Gastrocnemius medialis (tissue), 4 donors: ENCODE measurements around the gene WFS1. TPM values are rescaled to one million over a fixed set of nuclear protein-coding genes. Genes with fewer than 3 reads are reported as not detected.

Experiments
- ATAC-seq, 2 donors: fragments of 150-250 bp; one replicate each; pipeline ENCODE4 v1.9.1; 2016
- DNase-seq, 2 donors: peaks; one replicate each; pipeline ENCODE4 v3.0.0-alpha.2; 2019
- H3K27ac ChIP-seq, 4 donors: fragments of 200-600 bp; sonication (generic); 1 replicate in 1 of 4; 2 replicates in 3 of 4; pipeline ENCODE4 v1.5.1; 2016 to 2018; ENCODE audit warnings: mild to moderate bottlenecking in 2 of 4, moderate library complexity in 1 of 4
- H3K27me3 ChIP-seq, 3 donors: fragments of 200-600 bp; sonication (generic) in 2 of 3; 1 replicate in 1 of 3; 2 replicates in 2 of 3; pipeline versions ENCODE4 v1.5.1 to v1.6.0; 2016 to 2019; ENCODE audit warnings: mild to moderate bottlenecking in 1 of 3, moderate library complexity in 1 of 3
- H3K36me3 ChIP-seq, 2 donors: fragments of 200-600 bp; sonication (generic) in 1 of 2; one replicate each; pipeline ENCODE4 v1.5.1; 2017 to 2018
- H3K4me1 ChIP-seq, 2 donors: fragments of 200-600 bp; sonication (generic) in 1 of 2; one replicate each; pipeline ENCODE4 v1.5.1; 2016 to 2017; ENCODE audit warnings: mild to moderate bottlenecking in 2 of 2
- H3K4me3 ChIP-seq, 4 donors: fragments of 200-600 bp; sonication (generic) in 3 of 4; 1 replicate in 1 of 4; 2 replicates in 3 of 4; pipeline ENCODE4 v1.5.1; 2016 to 2019; ENCODE audit warnings: mild to moderate bottlenecking in 2 of 4
- H3K9me3 ChIP-seq, 3 donors: fragments of 200-600 bp; sonication (generic) in 2 of 3; 1 replicate in 1 of 3; 2 replicates in 2 of 3; pipeline ENCODE4 v1.5.1; 2016 to 2019
- POLR2A ChIP-seq, 2 donors: fragments of 450-650 bp; IDR thresholded peaks; one replicate each; pipeline ENCODE4 v1.6.1; 2017; ENCODE audit warnings: antibody characterized with exemption in 2 of 2, mild to moderate bottlenecking in 2 of 2, moderate library complexity in 2 of 2
- in situ Hi-C, 4 donors: fragments of 200-750 bp; cut with MboI; loops; one replicate each; pipeline versions ENCODE4 v1.15.0 to v1.8.0; 2017; ENCODE audit warnings: low sequenced_read_pairs in 4 of 4
- intact Hi-C: fragments of 100-400 bp; cut with DNase I; formaldehyde crosslinking; loops from one replicate; pipeline ENCODE4 v1.15.1; 2023; ENCODE audit warnings: low total_unique reads
- total RNA-seq, 4 donors: library from RNA; depleted of rRNA; stranded (reverse); fragments of >200 nt; gene quantifications; one replicate each; pipeline versions ENCODE4 v1.1.0 to v1.2.3, GENCODE V29; 2016
- TF ChIP-seq, protein P1 (sequence below), 5 experiments: fragments of 450-650 bp in 3 of 5; fragments of 200-600 bp in 2 of 5; sonication (generic) in 2 of 5; IDR thresholded peaks in 4 of 5; conservative IDR thresholded peaks in 1 of 5; 1 replicate in 4 of 5; 2 replicates in 1 of 5; pipeline ENCODE4 v1.5.1; 2016 to 2019; ENCODE audit warnings: antibody characterized with exemption in 5 of 5, mild to moderate bottlenecking in 3 of 5, moderate library complexity in 3 of 5

WFS1 gene
- total RNA-seq, 4 donors from 2014 or later, result 13.6 to 23.7 (median 15.6) TPM

DNA sequence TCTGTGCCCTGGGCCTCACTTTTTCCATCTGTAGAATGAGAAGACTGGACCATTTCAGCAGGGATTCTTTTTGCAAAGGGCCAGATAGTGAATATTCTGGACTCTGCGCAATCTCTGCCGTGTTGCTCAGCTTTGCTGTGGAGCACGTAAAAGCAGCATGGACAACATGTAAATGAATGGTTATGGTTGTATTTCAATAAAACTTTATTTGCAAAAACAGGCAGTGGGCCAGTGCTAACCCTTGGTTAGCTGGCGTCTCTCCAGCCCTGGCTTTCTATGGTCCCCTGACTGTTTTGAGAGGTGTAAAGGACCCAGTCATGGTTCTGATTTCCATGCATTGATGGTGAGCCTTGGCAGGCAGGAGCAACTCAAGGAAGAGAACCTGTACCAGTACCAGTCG, 18.7 kb downstream of the WFS1 start:
- DNase-seq (no peak), ATAC-seq (no peak)
- Histone ChIP-seq H3K27ac (no peak overlapping the region), H3K4me3 (no peak overlapping the region), H3K36me3 (peaks cover 0 to 46% of the 10 kb centered on the region in 2 donors), H3K9me3 (no peaks in the 10 kb centered on the region), H3K4me1 (no peaks in the 10 kb centered on the region), H3K27me3 (no peaks in the 10 kb centered on the region)
- in situ Hi-C loops, result no loop called here
- TF ChIP-seq, protein P1, sequence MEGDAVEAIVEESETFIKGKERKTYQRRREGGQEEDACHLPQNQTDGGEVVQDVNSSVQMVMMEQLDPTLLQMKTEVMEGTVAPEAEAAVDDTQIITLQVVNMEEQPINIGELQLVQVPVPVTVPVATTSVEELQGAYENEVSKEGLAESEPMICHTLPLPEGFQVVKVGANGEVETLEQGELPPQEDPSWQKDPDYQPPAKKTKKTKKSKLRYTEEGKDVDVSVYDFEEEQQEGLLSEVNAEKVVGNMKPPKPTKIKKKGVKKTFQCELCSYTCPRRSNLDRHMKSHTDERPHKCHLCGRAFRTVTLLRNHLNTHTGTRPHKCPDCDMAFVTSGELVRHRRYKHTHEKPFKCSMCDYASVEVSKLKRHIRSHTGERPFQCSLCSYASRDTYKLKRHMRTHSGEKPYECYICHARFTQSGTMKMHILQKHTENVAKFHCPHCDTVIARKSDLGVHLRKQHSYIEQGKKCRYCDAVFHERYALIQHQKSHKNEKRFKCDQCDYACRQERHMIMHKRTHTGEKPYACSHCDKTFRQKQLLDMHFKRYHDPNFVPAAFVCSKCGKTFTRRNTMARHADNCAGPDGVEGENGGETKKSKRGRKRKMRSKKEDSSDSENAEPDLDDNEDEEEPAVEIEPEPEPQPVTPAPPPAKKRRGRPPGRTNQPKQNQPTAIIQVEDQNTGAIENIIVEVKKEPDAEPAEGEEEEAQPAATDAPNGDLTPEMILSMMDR (IDR thresholded peaks at IDR 0.05 in 4 of 5, conservative IDR thresholded peaks at IDR 0.05 in 1 of 5), result no peak
- no peak for TF ChIP-seq POLR2A (IDR thresholded peaks at IDR 0.05)
- intact Hi-C loops, result no loop called here

DNA sequence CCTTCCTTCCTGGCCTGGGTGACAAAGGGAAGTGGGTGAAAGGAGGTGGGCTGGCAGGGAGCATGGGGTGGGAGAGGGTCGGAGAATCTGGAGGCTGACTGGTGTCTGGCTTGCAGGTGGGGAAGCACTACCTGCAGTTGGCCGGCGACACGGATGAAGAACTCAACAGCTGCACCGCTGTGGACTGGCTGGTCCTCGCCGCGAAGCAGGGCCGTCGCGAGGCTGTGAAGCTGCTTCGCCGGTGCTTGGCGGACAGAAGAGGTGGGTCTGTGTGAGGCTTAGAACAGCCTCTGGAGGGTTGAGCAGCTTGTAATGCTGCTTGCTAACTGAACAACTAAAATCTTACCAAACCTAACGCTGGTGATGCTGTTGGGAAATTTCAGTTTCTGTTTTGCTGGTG, 19.2 kb downstream of the WFS1 start:
- intact Hi-C loops (no loop called here), in situ Hi-C loops (no loop called here)
- H3K27me3 ChIP-seq, result no peaks in the 10 kb centered on the region
- H3K4me1 ChIP-seq, result no peaks in the 10 kb centered on the region
- H3K4me3 ChIP-seq, result no peak overlapping the region
- DNase-seq (no peak), ATAC-seq (no peak)
- TF ChIP-seq POLR2A (IDR thresholded peaks at IDR 0.05), result no peak
- TF ChIP-seq, protein P1 (IDR thresholded peaks at IDR 0.05 in 4 of 5, conservative IDR thresholded peaks at IDR 0.05 in 1 of 5), result no peak
- peaks cover 0 to 51% of the 10 kb centered on the region in 2 donors for H3K36me3 ChIP-seq
- no peaks in the 10 kb centered on the region for H3K9me3 ChIP-seq
- no peak overlapping the region for H3K27ac ChIP-seq

DNA sequence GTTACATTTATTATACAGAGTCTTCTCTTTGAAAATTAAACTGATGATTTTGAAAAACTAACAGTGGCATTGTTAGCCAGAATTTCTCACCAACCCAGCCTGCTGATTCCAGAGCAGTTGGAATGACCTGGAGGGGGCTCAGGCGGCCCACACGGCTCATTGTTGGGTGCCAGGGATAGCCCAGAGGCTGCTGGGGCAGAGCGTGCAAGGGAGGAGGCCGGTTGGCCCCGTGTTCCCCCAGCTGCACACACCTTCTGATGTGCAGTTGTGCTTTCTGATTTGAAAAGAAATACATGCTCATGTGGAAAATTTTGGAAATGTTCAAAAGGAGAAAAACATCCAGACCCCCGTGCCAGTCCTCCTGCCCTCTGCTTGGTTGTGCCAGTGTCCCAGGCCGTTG, 20.6 kb downstream of the WFS1 start:
- ATAC-seq, result no peak
- no peak for DNase-seq

DNA sequence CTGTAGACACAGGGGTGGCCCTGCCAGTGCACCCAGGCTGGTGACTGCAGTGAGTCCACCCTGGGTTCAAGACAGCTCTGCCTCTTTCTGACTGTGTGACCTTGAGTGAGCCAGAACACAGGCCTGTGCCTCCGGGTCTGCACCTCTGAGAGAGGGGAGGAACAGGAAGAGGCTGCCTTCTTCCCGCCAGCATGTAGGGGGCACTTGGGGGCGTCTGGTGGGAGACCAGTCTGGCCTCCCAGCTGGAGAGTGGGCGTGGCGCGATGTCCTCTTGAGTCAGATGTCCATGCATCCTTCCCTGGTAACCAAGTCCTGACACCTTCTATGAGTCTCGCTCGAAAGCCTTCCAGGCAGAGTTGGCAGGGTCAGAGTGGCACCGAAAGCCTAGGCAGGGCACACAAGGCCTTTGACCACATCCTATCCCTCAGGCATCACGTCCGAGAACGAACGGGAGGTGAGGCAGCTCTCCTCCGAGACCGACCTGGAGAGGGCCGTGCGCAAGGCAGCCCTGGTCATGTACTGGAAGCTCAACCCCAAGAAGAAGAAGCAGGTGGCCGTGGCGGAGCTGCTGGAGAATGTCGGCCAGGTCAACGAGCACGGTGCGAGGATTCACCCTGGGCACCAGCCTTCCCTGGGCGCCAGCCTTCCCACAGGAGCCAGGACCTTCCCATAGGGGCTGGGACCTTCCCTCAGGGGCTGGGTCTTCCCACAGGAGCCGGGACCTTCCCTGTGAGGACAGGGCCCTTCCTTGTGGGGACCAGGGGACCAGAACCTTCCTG, 21.3 kb downstream of the WFS1 start:
- Histone ChIP-seq H3K27ac (no peak overlapping the region), H3K9me3 (no peaks in the 10 kb centered on the region), H3K36me3 (peaks cover 0 to 61% of the 10 kb centered on the region in 2 donors), H3K4me3 (no peak overlapping the region), H3K4me1 (no peaks in the 10 kb centered on the region), H3K27me3 (no peaks in the 10 kb centered on the region)
- TF ChIP-seq POLR2A (IDR thresholded peaks at IDR 0.05), result no peak
- TF ChIP-seq, protein P1 (IDR thresholded peaks at IDR 0.05 in 4 of 5, conservative IDR thresholded peaks at IDR 0.05 in 1 of 5), result no peak
- no peak for DNase-seq
- ATAC-seq, result no peak
- in situ Hi-C loops (no loop called here), intact Hi-C loops (no loop called here)

More for the DNA sequence above, 20.6 kb downstream of the WFS1 start:
- TF ChIP-seq, protein P1 (IDR thresholded peaks at IDR 0.05 in 4 of 5, conservative IDR thresholded peaks at IDR 0.05 in 1 of 5), result no peak
- TF ChIP-seq POLR2A (IDR thresholded peaks at IDR 0.05), result no peak
- Histone ChIP-seq H3K27me3 (no peaks in the 10 kb centered on the region), H3K9me3 (no peaks in the 10 kb centered on the region), H3K4me1 (no peaks in the 10 kb centered on the region), H3K36me3 (peaks cover 0 to 57% of the 10 kb centered on the region in 2 donors), H3K4me3 (no peak overlapping the region), H3K27ac (no peak overlapping the region)
- in situ Hi-C loops (no loop called here), intact Hi-C loops (no loop called here)
